ENCODE data around the gene SDK1.

Gene SDK1

DNA sequence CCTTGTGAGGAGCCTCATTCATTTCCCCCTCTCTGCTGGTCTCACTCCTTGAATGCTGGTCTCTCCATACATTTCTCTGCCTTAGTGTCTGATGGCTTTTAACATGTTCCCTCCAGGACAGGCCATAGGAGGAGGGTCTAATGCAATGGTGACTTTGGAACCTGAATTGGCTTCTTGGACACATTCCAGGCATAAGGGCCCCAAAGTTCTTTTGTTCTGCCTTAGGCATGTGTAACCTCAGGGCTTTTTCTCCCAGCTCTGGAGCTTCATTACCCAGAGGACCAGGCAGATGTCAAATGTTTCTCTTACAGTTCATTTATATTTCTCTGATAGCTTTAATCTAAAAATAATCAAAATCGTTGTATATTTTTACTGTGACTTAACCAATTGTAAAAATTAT lies 162.6 kb downstream of the SDK1 start:
- no peak overlapping the region for H3K4me3 ChIP-seq (ENCODE audit: low read depth, low read length)
- TF ChIP-seq, protein P1, sequence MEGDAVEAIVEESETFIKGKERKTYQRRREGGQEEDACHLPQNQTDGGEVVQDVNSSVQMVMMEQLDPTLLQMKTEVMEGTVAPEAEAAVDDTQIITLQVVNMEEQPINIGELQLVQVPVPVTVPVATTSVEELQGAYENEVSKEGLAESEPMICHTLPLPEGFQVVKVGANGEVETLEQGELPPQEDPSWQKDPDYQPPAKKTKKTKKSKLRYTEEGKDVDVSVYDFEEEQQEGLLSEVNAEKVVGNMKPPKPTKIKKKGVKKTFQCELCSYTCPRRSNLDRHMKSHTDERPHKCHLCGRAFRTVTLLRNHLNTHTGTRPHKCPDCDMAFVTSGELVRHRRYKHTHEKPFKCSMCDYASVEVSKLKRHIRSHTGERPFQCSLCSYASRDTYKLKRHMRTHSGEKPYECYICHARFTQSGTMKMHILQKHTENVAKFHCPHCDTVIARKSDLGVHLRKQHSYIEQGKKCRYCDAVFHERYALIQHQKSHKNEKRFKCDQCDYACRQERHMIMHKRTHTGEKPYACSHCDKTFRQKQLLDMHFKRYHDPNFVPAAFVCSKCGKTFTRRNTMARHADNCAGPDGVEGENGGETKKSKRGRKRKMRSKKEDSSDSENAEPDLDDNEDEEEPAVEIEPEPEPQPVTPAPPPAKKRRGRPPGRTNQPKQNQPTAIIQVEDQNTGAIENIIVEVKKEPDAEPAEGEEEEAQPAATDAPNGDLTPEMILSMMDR (IDR thresholded peaks at IDR 0.05; ENCODE audit: low read depth, low read length), result no peak
- in situ Hi-C loops (cut with HindIII; ENCODE audit: low sequenced_read_pairs), result no loop called here
- DNase-seq (ENCODE audit: low read depth, low spot score), result no peak

DNA sequence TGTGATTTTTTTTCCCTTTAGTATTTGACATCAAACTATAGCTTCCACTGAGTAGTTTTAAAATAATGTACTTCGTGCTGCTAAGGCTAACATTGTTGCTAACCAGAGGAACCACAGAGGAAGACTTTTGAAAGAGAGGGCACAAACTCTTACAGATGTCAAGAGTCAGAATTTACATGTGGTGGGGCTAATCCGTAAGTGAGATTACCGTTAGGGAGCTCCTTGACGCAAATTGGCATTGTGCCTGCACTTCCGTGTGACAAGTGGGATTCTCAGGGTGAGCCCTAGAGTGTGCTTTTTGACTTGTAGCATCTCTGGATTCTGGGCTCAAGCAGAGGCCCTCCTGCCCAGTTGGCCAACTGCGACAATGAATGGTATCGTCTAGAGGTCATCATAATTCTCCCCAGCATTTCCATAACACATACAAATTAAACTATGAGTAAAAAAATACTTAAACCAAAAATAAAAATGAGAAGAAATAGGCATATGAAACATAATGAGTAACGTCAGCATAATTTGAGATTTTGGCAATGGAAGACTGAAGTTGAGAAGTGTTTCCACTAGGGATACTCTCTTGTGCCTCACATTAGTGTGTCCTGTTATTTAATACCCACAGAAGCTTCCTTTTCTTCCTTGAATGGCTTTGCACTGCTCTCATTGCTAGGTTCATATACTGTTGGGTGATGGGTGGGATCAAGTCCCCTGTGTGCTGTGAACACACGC lies 164.0 kb downstream of the SDK1 start:
- TF ChIP-seq, protein P1 (IDR thresholded peaks at IDR 0.05; ENCODE audit: low read depth, low read length), result no peak
- no peak overlapping the region for H3K4me3 ChIP-seq (ENCODE audit: low read depth, low read length)
- DNase-seq (ENCODE audit: low read depth, low spot score), result no peak
- in situ Hi-C loops (cut with HindIII; ENCODE audit: low sequenced_read_pairs), result no loop called here

DNA sequence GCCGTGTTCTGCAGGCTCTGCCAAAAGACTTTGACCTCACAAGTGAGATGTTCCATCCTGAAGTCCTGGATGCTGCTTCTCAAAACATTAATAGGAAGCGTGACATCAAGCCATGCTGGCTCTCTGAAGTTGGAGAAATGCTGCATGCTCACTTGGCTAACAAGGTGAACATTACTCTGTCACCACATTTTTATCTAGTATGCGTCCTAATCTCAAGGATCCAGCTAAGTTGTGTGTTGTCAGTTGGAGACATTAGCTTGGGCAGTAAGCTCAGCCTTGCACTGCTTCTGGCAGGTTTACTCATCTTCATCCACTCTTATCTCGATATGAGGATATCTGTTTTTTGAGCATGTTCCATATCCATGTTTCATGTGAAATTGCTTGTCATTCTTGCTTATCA lies 165.2 kb downstream of the SDK1 start:
- DNase-seq (ENCODE audit: low read depth, low spot score), result no peak
- in situ Hi-C loops (cut with HindIII; ENCODE audit: low sequenced_read_pairs), result no loop called here
- H3K4me3 ChIP-seq (ENCODE audit: low read depth, low read length), result no peak overlapping the region

DNA sequence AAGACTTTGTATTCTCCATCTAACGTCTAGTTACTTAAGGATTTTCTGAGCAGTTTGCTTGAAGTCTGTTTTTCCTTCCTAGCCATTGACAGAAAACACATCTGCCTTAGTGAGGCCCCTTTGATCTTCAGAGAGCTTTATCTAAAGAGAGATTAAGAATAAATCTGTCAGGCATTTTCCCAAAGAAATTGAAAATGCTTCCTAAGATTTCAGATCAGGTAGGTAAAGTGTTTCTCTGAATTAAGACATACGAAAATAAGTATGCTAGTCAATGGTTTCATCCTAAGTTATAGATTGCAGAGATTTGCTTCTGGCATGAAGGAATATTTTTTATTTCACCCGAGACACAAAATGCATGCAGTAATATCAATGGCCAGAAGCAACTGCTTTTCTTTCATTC lies 168.6 kb downstream of the SDK1 start:
- in situ Hi-C loops (cut with HindIII; ENCODE audit: low sequenced_read_pairs), result no loop called here
- no peak for DNase-seq (ENCODE audit: low read depth, low spot score)
- no peak overlapping the region for H3K4me3 ChIP-seq (ENCODE audit: low read depth, low read length)
- TF ChIP-seq, protein P1 (IDR thresholded peaks at IDR 0.05; ENCODE audit: low read depth, low read length), result no peak

More for the DNA sequence above, 165.2 kb downstream of the SDK1 start:
- TF ChIP-seq, protein P1 (IDR thresholded peaks at IDR 0.05; ENCODE audit: low read depth, low read length), result no peak

DNA sequence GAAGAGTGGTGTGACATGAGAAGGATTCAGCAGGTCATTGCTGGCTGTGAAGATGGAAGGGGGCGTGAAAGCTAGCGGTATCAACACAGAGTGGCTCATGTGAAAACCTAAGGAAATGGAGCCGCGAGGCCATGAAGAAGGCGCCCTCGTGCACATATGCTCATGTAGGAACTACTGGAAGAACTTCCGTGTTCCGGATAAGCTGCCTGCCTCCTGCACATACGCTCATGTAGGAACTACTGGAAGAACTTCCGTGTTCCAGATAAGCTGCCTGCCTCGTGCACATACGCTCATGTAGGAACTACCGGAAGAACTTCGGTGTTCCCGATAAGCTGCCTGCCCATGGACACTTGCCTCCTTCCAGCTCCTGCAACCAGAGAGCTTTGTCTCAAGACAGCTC lies 179.1 kb downstream of the SDK1 start:
- DNase-seq (ENCODE audit: low read depth, low spot score), result no peak
- H3K4me3 ChIP-seq (ENCODE audit: low read depth, low read length), result no peak overlapping the region
- TF ChIP-seq, protein P1 (IDR thresholded peaks at IDR 0.05; ENCODE audit: low read depth, low read length), result no peak
- in situ Hi-C loops (cut with HindIII; ENCODE audit: low sequenced_read_pairs), result no loop called here

DNA sequence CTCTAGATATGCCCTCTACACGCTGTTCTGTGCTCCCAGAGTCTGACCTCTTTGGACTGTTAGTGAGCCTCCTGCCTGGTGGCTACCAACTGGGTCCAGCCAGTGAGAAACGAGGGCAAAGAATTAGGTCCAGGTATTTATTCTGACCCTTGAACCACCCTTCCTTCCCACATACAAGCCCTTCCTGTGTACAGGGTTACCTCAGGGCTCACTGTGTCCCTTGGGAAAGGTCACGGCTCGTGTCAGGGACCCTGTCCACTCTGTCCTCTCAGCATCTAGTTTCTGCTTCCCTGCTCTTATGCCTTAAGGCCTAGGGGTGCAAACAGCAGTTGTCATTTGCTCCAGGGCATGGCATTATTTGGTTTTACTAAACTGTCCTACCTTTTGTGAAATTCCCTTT lies 180.4 kb downstream of the SDK1 start:
- H3K4me3 ChIP-seq (ENCODE audit: low read depth, low read length), result no peak overlapping the region
- DNase-seq (ENCODE audit: low read depth, low spot score), result no peak
- TF ChIP-seq, protein P1 (IDR thresholded peaks at IDR 0.05; ENCODE audit: low read depth, low read length), result no peak
- in situ Hi-C loops (cut with HindIII; ENCODE audit: low sequenced_read_pairs), result no loop called here

All from astrocyte of the spinal cord (primary cell).